ENCODE measurements around the gene AP5M1.

GRCh38 chr14:57295239-57295638 is 26.5 kb downstream of the AP5M1 start:
- TF ChIP-seq TAF1 (IDR thresholded peaks at IDR 0.05; ENCODE audit: borderline replicate concordance, insufficient read depth, low read length): no peak
- TF ChIP-seq POLR2AphosphoS5 (IDR thresholded peaks at IDR 0.05; ENCODE audit: low read depth, low read length): no peak
- TF ChIP-seq REST (IDR thresholded peaks at IDR 0.05; ENCODE audit: insufficient read depth in 1 of 2, low read depth in 2 of 2, low read length in 2 of 2): no peak
- TF ChIP-seq SIN3A (IDR thresholded peaks at IDR 0.05; ENCODE audit: borderline replicate concordance, insufficient read depth, low read length): no peak
